Measurements from ENCODE around the gene OR7A5.
"Not testable (repeated sequence)": the region's sequence is repeated elsewhere in the genome, so short reads cannot be mapped to it uniquely, and the experiment has no call there.

OR7A5 gene

GRCh38 chr19:14835011-14835410, at the start of gene OR7A5, which contains the start of gene OR7C1:
Gene OR7A5, minus strand, starts transcription at chr19:14835185. Its CDS starts 6,944 bp downstream, at chr19:14828241.
Gene OR7C1, minus strand, starts transcription at chr19:14835185. Its CDS starts 35,049 bp downstream, at chr19:14800136.
- DNase-seq (ENCODE audit: low read depth in 1 of 2, low spot score in 1 of 2), result no peak

DNA sequence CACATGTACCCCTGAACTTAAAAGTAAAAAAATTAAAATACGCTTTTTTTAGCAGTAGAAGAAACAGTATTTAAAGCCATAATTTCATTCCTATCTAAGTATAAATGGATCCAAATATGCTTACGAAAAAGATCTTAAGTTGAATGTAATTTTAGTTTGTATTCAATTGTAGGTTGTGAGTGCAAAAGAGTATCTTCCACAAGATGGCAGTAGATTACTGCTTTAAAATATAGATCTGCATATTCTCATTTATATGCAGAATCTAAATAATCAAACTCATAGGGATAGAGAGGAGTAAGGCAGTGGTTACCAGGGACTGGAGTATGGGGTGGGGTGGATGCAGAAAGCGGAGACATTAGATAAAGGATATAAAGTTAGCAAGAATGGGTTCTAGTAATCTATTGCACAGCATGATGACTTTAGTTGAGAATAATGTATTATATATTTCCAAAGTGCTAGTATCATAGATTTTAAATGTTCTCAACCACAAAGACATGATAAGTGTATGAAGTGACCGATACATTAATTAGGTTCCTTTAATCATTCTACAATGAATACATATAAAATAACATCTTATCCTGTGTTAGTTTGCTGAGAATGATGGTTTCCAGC, 36.7 kb upstream of the OR7A5 start:
- DNase-seq (ENCODE audit: low read depth in 1 of 2, low spot score in 1 of 2), result no peak

GRCh38 chr19:14868497-14868896, 33.5 kb upstream of the OR7A5 start:
- no peak for DNase-seq (ENCODE audit: low read depth in 1 of 2, low spot score in 1 of 2)

- DNase-seq (ENCODE audit: low read depth in 1 of 2, low spot score in 1 of 2), result no peak
Observed at GRCh38 chr19:14848822-14849221, 13.8 kb upstream of the OR7A5 start, which contains the start of gene OR7A10. Gene OR7A10, minus strand, starts transcription at chr19:14848922. Its CDS starts 7,045 bp downstream, at chr19:14841877.

DNA sequence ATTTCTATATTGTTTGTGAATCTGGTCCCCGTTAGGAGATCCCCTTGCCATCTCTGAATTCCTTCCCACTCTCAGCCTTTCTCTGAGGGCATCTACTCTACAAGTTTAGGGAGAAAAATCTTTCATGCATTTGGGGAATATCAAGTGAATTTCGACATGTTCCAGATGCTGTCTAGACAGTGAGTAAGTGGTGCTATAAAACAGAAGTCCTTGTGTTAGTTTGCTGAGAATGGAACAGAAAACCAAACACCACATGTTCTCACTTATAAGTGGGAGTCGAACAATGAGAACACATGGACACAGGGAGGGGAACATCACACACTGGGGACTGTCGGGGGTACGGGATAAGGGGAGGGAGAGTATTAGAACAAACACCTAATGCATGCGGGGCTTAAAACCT, 8.6 kb upstream of the OR7A5 start:
- DNase-seq (ENCODE audit: low read depth in 1 of 2, low spot score in 1 of 2), result no peak

DNA sequence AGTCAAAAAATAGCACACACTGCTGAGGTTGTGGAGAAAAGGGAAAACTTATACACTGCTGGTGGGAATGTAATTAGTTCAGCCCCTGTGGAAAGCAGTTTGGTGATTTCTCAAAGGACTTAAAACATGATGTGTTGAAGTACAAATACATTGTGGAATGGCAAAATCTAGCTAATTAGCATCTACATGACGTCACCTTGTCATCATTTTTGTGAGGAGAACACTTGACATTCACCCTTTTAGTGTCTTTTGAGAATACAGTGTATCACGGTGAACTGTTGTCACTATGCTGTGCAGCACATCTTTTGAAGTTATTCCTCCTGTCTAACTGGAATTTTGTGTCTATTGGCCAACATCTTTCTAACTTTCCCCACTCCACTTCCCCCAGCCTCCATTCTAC, 8.2 kb upstream of the OR7A5 start:
- no peak for DNase-seq (ENCODE audit: low read depth in 1 of 2, low spot score in 1 of 2)

DNA sequence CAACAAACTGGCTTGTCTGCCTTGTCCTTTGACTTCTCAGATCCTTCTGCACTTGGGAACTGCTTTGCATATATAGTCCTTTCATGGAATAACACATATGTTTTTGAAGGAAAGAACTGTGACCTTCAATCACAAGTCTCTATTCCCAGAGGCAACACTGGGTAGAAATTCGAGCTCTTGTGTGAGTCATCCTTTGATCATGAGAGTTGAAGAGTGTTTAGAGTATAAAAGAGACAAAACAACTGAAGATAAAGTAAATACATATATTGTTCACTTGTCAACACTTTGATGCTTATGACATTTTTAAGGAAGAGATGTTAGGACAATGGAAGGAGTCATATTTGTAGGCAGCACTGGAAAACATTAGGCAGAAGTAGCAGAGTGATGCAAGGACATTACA, 5.2 kb upstream of the OR7A5 start:
- DNase-seq (ENCODE audit: low read depth in 1 of 2, low spot score in 1 of 2), result no peak

DNA sequence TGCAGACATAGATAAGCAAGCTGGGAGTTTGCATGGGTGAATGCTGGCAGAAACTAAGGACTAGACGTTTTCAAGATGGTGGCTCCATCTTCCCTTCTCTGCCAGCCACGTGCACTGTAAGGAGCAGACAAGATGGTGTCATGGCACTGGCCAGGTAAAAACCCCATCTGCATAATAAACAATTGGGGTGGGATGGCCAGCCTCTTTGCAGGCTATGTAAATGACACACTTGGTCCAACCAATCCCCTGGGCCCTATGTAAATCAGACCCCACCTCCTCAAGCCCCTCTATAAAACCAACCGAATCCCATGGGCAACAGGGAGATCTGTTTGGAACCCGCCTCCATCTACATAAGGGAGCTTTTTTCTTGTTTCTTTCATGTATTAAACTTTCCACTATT, 2.4 kb upstream of the OR7A5 start:
- DNase-seq (ENCODE audit: low read depth in 1 of 2, low spot score in 1 of 2), result no peak

DNA sequence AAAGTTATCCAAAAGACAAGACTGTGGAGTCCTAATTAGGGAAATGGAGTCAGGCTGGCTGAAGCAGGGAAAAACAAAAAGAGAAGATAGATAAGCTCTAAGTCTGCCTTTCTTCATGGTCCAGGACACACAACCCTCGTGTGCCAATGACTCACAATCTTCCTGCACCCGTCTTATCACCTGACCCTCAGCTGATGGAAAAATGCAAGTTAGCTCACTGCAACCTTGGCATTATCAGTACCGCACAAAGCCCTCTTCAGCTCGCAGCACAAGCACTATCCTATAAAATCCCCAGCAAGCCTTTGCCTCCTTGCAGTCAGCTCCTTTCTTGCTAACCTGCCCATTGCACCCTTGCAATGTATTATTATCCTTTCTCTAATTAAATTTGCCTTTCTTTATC, 4.3 kb downstream of the OR7A5 start:
- DNase-seq (ENCODE audit: low read depth in 1 of 2, low spot score in 1 of 2), result no peak

DNA sequence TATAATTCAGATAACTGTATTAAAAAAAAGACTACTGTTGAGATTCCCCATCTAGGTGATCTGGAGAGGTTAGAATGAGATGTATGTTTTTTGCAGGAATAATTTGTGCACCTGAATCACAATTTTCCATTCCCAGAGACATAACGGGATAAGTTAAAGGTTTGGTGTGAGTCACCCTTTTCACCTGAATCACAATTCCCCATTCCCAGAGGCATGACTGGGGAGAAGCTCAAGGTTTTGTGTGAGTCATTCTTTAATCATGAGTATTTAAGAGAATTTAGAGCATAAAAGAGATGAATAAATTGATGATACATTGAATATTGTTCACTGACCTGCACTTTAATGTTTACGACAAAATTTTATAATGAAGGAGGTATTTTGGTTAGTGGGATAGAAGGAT, 9.0 kb downstream of the OR7A5 start:
- no peak for DNase-seq (ENCODE audit: low read depth in 1 of 2, low spot score in 1 of 2)

- no peak for DNase-seq (ENCODE audit: low read depth in 1 of 2, low spot score in 1 of 2)
Observed at GRCh38 chr19:14821937-14822336, 13.0 kb downstream of the OR7A5 start.

- DNase-seq (ENCODE audit: low read depth in 1 of 2, low spot score in 1 of 2), result no peak
Observed at GRCh38 chr19:14818588-14818987, 16.4 kb downstream of the OR7A5 start.

DNA sequence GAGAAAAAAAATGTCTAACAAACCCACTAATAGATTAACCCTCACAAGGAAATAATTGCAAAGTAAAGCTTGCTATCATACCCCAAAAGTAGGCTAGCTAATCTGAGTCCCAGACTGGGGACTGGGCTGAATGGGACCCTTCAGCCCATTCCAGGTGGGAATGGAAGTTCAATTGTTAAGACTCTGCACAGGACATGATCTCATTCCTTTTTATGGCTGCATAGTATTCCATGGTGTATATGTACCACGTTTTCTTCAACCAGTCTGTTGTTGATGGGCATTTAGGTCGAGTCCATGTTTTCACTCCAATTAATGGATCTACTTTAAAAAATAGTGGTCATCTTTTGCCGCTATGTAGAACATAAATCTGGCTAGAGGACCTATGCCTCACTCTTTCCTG, 17.9 kb downstream of the OR7A5 start:
- DNase-seq (ENCODE audit: low read depth in 1 of 2, low spot score in 1 of 2), result no peak

- DNase-seq (ENCODE audit: low read depth in 1 of 2, low spot score in 1 of 2), result no peak
Observed at GRCh38 chr19:14814982-14815652, 19.9 kb downstream of the OR7A5 start.

DNA sequence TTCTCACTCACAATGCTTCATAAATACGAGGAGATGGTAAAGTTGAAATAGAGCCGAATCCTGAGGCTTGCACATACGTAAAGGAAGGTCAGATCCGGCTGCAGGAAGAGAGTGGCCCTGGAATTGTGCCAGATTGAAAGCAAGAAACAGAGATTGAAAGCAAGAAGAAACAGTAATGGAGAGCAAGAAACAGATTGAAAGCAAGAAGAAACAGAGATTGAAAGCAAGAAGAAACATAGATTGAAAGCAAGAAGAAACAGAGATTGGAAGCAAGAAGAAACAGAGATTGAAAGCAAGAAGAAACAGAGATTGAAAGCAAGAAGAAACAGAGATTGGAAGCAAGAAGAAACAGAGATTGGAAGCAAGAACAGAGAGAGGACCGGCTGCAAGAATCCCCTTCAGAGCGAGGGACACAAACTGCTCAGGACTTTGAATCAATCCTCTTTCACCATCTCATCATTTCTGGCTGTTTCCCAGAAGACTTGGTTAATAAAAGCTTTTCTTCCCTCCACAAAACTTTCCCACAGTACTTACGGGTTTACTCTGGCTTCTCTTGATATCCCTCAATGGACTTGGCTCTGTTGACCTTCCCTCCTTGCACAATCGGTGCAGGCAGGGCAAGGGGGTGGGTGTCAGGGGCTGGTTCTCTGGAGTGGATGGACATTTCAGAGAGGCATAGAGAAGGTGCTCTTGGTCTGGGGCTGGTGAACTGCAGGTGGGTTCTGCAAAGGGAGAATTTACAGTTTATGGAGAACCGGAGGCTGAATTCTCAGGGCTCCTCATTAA, 25.5 kb downstream of the OR7A5 start:
- no peak for DNase-seq (ENCODE audit: low read depth in 1 of 2, low spot score in 1 of 2)

DNA sequence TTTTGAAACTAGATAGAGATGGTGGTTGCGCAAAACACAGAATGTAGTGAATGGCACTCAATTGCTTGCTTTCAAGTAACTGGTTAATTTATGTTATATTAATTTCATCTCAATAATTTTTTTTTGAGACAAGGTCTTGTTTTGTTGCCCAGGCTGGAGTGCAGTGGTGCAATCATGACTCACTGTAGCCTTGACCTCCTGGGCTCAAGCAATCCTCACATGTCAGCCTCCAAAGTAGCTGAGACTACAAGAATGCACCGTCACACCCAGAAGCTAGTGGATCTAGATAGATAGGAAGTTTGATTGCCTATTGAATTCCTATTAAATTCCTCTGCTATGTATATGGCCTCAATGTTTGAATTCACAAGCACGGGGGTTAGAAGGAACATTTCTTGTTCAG, 30.2 kb downstream of the OR7A5 start:
- DNase-seq (ENCODE audit: low read depth in 1 of 2, low spot score in 1 of 2), result no peak

DNA sequence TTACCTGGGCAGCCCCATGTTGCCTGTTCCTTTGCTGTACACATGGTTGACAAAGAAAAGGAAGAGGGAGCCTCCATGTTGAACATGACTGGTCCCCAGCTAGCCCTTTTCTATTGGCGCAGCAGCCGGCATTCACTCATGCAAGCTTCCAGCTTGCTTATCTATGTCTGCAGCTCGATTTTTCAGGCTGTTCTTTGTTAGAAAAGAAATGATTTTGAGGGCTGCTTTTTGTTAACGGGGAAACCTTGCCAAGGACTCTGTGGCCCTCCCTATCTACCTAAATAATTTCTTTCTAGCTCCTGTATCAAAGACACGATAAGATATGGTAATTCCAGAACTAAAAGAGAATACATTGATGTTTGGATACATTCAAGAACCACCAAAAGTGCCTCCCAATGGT, 36.2 kb downstream of the OR7A5 start:
- DNase-seq (ENCODE audit: low read depth in 1 of 2, low spot score in 1 of 2), result no peak

- DNase-seq (ENCODE audit: low read depth in 1 of 2, low spot score in 1 of 2), result no peak
Observed at GRCh38 chr19:14796021-14796420, 39.0 kb downstream of the OR7A5 start.

DNA sequence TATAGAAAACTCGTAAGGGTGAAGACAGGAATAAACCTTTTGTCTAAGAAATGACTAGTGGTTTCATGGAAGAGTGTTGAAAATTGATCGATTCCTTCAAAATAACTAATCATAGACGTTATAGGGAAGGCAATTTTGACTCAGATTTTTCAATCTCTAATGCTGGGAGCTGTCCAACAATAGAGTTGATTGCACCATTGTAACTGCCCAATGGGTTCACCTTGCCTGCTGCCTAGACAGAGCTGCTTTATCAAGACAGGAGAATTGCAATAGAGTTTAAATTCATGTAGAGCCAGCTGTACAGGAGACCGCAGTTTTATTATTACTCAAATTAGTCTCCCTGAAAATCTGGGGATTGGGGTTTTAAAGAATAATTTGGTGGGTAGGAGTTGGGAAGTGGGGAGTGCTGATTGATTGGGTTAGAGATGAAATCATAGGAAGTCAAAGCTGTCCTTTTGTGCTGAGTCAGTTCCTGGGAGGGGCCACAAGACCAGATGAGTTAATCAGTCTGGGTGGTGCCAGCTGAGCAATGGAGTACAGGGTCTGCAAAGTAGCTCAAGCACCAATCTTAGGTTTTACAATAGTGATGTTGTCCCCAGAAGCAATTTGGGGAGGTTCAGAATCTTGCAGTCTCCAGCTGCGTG, 39.8 kb downstream of the OR7A5 start:
- DNase-seq (ENCODE audit: low read depth in 1 of 2, low spot score in 1 of 2), result no peak

DNA sequence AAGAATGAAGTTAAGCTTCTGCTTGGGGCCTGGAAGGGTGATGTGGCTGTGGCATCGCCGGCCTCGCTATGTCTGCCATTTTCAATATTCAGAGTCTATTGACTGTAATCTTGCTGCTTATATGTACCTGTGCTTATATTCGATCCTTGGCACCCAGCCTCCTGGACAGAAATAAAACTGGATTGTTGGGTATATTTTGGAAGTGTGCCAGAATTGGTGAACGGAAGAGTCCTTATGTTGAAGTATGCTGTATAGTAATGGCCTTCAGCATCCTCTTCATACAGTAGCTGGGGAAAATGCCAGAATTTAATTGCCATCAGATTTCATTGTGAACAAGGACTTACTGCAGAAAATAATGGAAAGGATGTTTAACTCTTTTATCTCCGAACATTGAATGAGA, 42.7 kb downstream of the OR7A5 start:
- not testable (repeated sequence) for DNase-seq (ENCODE audit: low read depth in 1 of 2, low spot score in 1 of 2)

- DNase-seq (ENCODE audit: low read depth in 1 of 2, low spot score in 1 of 2), result no peak
Observed at GRCh38 chr19:14786421-14786851, 48.5 kb downstream of the OR7A5 start.
